PFSK-1 (cell line): ENCODE results near the gene RYR1.

ENCODE experiments used
- FOXP2 ChIP-seq: optimal IDR thresholded peaks from 2 replicates; pipeline ENCODE3; 2011; ENCODE audit warnings: borderline replicate concordance, control low read depth, inconsistent platforms; ENCODE audit not compliant: insufficient read depth; ENCODE audit errors: extremely low read length, extremely low read depth
- POLR2AphosphoS5 ChIP-seq: IDR thresholded peaks from 2 replicates; pipeline ENCODE4 v1.6.1; 2012; ENCODE audit warnings: low read depth, mild to moderate bottlenecking, control low read depth, low read length, moderate library complexity
- SIN3A ChIP-seq: IDR thresholded peaks from 2 replicates; pipeline ENCODE4 v1.6.1; 2012; ENCODE audit warnings: mild to moderate bottlenecking, low read length, moderate library complexity, borderline replicate concordance; ENCODE audit not compliant: insufficient read depth
- TAF1 ChIP-seq: IDR thresholded peaks from 2 replicates; pipeline ENCODE4 v1.6.1; 2012; ENCODE audit warnings: low read length, control low read depth, borderline replicate concordance; ENCODE audit not compliant: insufficient read depth
- TF ChIP-seq, protein P1 (sequence below), 2 experiments: IDR thresholded peaks; 2 replicates each; pipeline versions ENCODE4 v1.6.1 to v1.8.0; 2011 to 2012; ENCODE audit warnings: low read depth in 2 of 2, low read length in 2 of 2, control low read depth in 1 of 2, inconsistent platforms in 1 of 2, mild to moderate bottlenecking in 1 of 2, moderate library complexity in 1 of 2; ENCODE audit not compliant: insufficient read depth in 1 of 2

RYR1 gene

DNA sequence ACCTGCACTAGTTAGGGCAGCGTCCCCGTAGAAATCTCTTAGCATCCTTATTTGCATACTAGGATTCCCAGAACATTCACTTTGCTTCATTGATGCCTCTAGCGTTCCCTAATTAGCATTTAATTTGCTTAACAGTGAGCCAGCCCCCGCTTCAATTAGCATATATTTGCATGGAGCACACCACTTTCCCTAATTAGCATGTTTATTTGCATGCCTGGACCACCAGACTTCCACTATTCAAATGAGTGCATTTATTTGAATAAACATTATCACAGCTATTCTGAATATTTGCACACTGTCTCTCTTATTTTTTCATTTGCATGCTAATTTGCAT, 69.6 kb downstream of the RYR1 start:
- TF ChIP-seq POLR2AphosphoS5, result no peak
- TF ChIP-seq TAF1, result no peak
- no peak for TF ChIP-seq SIN3A
- TF ChIP-seq FOXP2, result no peak
- TF ChIP-seq, protein P1, sequence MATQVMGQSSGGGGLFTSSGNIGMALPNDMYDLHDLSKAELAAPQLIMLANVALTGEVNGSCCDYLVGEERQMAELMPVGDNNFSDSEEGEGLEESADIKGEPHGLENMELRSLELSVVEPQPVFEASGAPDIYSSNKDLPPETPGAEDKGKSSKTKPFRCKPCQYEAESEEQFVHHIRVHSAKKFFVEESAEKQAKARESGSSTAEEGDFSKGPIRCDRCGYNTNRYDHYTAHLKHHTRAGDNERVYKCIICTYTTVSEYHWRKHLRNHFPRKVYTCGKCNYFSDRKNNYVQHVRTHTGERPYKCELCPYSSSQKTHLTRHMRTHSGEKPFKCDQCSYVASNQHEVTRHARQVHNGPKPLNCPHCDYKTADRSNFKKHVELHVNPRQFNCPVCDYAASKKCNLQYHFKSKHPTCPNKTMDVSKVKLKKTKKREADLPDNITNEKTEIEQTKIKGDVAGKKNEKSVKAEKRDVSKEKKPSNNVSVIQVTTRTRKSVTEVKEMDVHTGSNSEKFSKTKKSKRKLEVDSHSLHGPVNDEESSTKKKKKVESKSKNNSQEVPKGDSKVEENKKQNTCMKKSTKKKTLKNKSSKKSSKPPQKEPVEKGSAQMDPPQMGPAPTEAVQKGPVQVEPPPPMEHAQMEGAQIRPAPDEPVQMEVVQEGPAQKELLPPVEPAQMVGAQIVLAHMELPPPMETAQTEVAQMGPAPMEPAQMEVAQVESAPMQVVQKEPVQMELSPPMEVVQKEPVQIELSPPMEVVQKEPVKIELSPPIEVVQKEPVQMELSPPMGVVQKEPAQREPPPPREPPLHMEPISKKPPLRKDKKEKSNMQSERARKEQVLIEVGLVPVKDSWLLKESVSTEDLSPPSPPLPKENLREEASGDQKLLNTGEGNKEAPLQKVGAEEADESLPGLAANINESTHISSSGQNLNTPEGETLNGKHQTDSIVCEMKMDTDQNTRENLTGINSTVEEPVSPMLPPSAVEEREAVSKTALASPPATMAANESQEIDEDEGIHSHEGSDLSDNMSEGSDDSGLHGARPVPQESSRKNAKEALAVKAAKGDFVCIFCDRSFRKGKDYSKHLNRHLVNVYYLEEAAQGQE (IDR thresholded peaks at IDR 0.05; ENCODE audit: insufficient read depth in 1 of 2, low read depth in 2 of 2, low read length in 2 of 2), result no peak

DNA sequence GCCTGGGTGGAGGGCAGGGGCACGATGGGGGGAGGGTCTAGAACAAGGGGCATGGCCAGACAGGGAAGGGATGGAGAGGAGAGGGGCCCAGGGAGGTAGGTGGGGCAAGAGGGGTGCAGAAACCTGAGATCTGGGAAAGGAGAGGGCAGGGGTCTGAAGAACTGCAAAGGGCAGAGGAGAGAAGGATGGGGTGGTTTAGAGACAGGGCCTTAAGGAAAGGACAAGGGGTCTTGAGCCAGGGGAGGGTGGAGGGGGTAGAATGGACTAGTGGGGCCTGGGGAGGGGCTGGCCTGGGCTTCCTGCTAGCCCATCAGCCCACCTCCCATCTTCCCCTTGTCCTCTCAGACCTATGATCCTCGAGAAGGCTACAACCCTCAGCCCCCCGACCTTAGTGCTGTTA, 72.5 kb downstream of the RYR1 start:
- TF ChIP-seq FOXP2 (no peak), TAF1 (no peak), POLR2AphosphoS5 (no peak), SIN3A (no peak)
- TF ChIP-seq, protein P1 (IDR thresholded peaks at IDR 0.05; ENCODE audit: insufficient read depth in 1 of 2, low read depth in 2 of 2, low read length in 2 of 2), result no peak

DNA sequence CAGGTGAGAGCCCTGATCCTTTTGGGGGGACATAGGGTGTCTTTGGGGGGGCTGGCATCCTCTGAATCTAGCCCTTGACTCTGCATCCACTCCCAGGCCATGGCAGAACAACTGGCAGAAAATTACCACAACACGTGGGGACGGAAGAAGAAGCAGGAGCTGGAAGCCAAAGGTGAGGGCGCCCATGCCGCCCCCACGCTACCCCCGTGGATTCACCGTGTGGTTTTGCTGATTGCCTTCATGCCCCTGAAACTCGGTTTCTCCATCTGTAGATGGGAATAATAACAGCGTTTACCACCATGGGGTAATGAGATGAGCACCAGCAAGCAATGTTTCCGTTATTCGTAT, 72.9 kb downstream of the RYR1 start:
- TF ChIP-seq SIN3A (no peak), FOXP2 (no peak), TAF1 (no peak), POLR2AphosphoS5 (no peak)
- TF ChIP-seq, protein P1 (IDR thresholded peaks at IDR 0.05; ENCODE audit: insufficient read depth in 1 of 2, low read depth in 2 of 2, low read length in 2 of 2), result no peak

DNA sequence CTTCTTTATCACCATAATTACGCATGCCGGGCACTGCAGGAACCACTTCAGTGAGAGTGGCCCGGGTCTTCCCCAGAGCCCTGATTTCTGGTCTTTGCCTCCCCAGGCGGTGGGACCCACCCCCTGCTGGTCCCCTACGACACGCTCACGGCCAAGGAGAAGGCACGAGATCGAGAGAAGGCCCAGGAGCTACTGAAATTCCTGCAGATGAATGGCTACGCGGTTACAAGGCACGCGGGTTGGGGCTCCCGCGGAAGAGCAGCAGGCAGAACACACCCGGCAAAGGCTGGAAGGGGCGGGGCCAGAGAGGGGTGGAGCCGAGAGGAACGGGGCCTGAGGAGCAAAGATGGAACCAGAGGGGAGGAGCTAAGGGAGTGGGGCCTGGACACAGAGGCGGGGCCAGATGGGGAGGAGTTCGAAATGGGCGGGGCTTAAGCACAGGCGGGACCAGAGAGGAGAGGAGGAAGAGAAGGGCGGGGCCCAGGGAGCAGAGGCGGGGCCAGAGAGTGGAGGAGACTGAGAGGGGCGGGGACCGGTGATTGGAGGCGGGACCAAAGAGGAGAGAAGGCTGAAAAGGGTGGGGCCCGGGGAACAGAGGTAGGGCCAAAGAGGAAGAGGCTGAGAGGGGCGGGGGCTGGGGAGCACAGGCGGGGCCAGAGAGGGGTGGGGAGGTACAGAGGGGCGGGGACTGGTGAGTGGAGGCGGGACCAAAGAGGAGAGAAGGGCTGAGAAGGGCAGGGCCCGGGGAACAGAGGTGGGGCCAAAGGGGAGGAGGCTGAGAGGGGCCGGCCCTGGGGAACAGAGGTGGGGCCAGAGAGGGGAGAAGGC, 73.4 kb downstream of the RYR1 start:
- TF ChIP-seq, protein P1 (IDR thresholded peaks at IDR 0.05; ENCODE audit: insufficient read depth in 1 of 2, low read depth in 2 of 2, low read length in 2 of 2), result no peak
- TF ChIP-seq SIN3A, result no peak
- no peak for TF ChIP-seq POLR2AphosphoS5

DNA sequence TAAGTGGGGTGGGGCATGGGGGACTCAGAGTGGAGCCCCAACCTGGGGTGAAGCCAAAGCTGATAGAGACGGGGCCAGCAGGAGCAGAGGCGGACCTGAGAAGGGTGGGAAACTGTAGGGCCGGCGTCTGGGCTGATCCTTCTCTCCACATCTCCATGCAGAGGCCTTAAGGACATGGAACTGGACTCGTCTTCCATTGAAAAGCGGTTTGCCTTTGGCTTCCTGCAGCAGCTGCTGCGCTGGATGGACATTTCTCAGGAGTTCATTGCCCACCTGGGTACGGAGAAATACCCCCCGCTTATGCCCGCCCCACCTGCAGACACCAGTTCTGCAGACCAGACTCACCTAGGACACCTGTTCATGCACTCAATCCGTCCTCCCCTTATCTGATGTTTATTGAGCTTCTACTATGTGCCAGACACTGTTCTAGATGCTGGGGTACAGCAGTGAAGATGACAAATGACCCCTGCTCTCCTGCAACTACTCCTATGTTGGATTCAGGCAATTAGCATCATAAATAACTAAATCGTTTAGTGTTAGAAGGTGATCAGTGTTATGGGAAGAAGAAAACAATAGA, 74.1 kb downstream of the RYR1 start:
- TF ChIP-seq, protein P1 (IDR thresholded peaks at IDR 0.05; ENCODE audit: insufficient read depth in 1 of 2, low read depth in 2 of 2, low read length in 2 of 2), result no peak
- TF ChIP-seq SIN3A (no peak), FOXP2 (no peak), TAF1 (no peak), POLR2AphosphoS5 (no peak)
